ENCODE measurements around the gene LDB3. TPM values are rescaled to one million over a fixed set of nuclear protein-coding genes. Genes with fewer than 3 reads are reported as not detected.

LDB3 gene
- total RNA-seq, 4 donors from 2014 or later, result 0.44 to 3.2 (median 0.98) TPM; not detected in 1

DNA sequence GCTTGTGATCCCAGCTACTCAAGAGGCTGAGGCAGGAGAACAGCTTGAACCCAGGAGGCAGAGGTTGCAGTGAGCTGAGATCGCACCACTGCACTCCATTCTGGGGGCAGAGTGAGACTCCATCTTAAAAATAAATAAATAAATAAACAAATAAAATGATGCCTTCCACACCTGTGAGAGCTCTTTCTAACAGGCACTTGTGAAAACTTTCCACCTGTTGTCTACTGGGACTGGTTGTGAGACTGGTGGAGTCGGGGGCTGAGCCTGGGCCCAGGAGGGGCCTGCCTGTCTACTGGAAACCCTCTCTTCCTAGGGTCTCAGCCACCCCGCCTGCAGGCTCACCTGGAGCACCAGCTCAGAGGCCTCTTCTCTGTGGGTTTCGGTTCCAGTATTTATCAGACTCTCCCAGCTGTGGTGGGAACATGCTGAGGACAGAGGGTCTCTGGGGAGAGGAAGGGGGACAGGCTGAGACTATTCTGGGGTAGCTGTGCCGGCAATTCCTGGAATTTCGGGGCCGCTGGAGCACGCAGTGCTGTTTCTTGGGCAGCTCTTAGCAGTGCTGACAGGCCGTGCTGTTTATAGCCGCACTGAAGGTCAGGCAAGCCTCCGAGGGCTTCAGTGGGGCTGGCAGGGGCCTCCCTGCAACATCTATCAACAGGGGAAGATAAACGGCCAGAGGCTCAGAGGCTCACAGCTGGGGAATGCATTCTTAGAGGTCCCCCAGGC, 3.8 kb downstream of the LDB3 start:
- no peaks in the 10 kb centered on the region for H3K9me3 ChIP-seq
- DNase-seq (ENCODE audit: low spot score in 2 of 2), result no peak
- WGBS, result 74% methylated on average over 10 of the region's 12 CpGs
- H3K4me3 ChIP-seq, result no peak overlapping the region
- H3K27ac ChIP-seq, result peak overlapping the region; percentile 32
- peaks cover 10% of the 10 kb centered on the region for H3K4me1 ChIP-seq
- H3K27me3 ChIP-seq, result no peaks in the 10 kb centered on the region
- no peaks in the 10 kb centered on the region for H3K36me3 ChIP-seq
- TF ChIP-seq EP300 (IDR thresholded peaks at IDR 0.05) (no peak), POLR2A (IDR thresholded peaks at IDR 0.05) (no peak), POLR2AphosphoS5 (IDR thresholded peaks at IDR 0.05) (no peak)
- TF ChIP-seq, protein P1, sequence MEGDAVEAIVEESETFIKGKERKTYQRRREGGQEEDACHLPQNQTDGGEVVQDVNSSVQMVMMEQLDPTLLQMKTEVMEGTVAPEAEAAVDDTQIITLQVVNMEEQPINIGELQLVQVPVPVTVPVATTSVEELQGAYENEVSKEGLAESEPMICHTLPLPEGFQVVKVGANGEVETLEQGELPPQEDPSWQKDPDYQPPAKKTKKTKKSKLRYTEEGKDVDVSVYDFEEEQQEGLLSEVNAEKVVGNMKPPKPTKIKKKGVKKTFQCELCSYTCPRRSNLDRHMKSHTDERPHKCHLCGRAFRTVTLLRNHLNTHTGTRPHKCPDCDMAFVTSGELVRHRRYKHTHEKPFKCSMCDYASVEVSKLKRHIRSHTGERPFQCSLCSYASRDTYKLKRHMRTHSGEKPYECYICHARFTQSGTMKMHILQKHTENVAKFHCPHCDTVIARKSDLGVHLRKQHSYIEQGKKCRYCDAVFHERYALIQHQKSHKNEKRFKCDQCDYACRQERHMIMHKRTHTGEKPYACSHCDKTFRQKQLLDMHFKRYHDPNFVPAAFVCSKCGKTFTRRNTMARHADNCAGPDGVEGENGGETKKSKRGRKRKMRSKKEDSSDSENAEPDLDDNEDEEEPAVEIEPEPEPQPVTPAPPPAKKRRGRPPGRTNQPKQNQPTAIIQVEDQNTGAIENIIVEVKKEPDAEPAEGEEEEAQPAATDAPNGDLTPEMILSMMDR (IDR thresholded peaks at IDR 0.05), result no peak

GRCh38 chr10:86673216-86673826, 5.0 kb downstream of the LDB3 start:
- WGBS, result 82% methylated on average over 6 of the region's 6 CpGs
- peak overlapping the region; percentile 9 for H3K4me3 ChIP-seq
- H3K4me1 ChIP-seq, result peaks cover 10% of the 10 kb centered on the region
- no peak for DNase-seq (ENCODE audit: low spot score in 2 of 2)
- peak overlapping the region; percentile 22 for H3K27ac ChIP-seq
- TF ChIP-seq POLR2A (IDR thresholded peaks at IDR 0.05), result no peak
- TF ChIP-seq, protein P1 (IDR thresholded peaks at IDR 0.05), result no peak
- no peak for TF ChIP-seq POLR2AphosphoS5 (IDR thresholded peaks at IDR 0.05)
- TF ChIP-seq EP300 (IDR thresholded peaks at IDR 0.05), result no peak
- H3K9me3 ChIP-seq, result no peaks in the 10 kb centered on the region
- no peaks in the 10 kb centered on the region for H3K36me3 ChIP-seq
- no peaks in the 10 kb centered on the region for H3K27me3 ChIP-seq

GRCh38 chr10:86673827-86674581, 5.7 kb downstream of the LDB3 start:
- DNase-seq (ENCODE audit: low spot score in 2 of 2), result no peak
- Histone ChIP-seq H3K27ac (no peak overlapping the region), H3K4me3 (no peak overlapping the region), H3K9me3 (no peaks in the 10 kb centered on the region), H3K4me1 (peaks cover 10% of the 10 kb centered on the region), H3K27me3 (no peaks in the 10 kb centered on the region), H3K36me3 (no peaks in the 10 kb centered on the region)
- WGBS, result 45% methylated on average over 9 of the region's 11 CpGs
- TF ChIP-seq EP300 (IDR thresholded peaks at IDR 0.05) (no peak), POLR2AphosphoS5 (IDR thresholded peaks at IDR 0.05) (no peak), POLR2A (IDR thresholded peaks at IDR 0.05) (no peak)
- TF ChIP-seq, protein P1 (IDR thresholded peaks at IDR 0.05), result no peak

GRCh38 chr10:86674912-86675311, 6.6 kb downstream of the LDB3 start:
- Histone ChIP-seq H3K4me1 (peaks cover 10% of the 10 kb centered on the region), H3K9me3 (no peaks in the 10 kb centered on the region), H3K27ac (no peak overlapping the region), H3K27me3 (no peaks in the 10 kb centered on the region), H3K4me3 (no peak overlapping the region), H3K36me3 (no peaks in the 10 kb centered on the region)
- TF ChIP-seq POLR2AphosphoS5 (IDR thresholded peaks at IDR 0.05), result no peak
- TF ChIP-seq POLR2A (IDR thresholded peaks at IDR 0.05), result no peak
- no peak for TF ChIP-seq EP300 (IDR thresholded peaks at IDR 0.05)
- TF ChIP-seq, protein P1 (IDR thresholded peaks at IDR 0.05), result no peak
- DNase-seq (ENCODE audit: low spot score in 2 of 2), result no peak
- WGBS, result 93% methylated on average over 2 of the region's 3 CpGs

GRCh38 chr10:86677374-86677773, 9.1 kb downstream of the LDB3 start:
- TF ChIP-seq EP300 (IDR thresholded peaks at IDR 0.05) (no peak), POLR2A (IDR thresholded peaks at IDR 0.05) (no peak), POLR2AphosphoS5 (IDR thresholded peaks at IDR 0.05) (no peak)
- TF ChIP-seq, protein P1 (IDR thresholded peaks at IDR 0.05), result no peak
- Histone ChIP-seq H3K27ac (no peak overlapping the region), H3K9me3 (no peaks in the 10 kb centered on the region), H3K27me3 (no peaks in the 10 kb centered on the region), H3K4me3 (no peak overlapping the region), H3K4me1 (peaks cover 9% of the 10 kb centered on the region), H3K36me3 (no peaks in the 10 kb centered on the region)
- DNase-seq (ENCODE audit: low spot score in 2 of 2), result no peak
- WGBS, result 76% methylated on average over 5 of the region's 6 CpGs
